NB4 (cell line): ENCODE results near the gene CRADD.

ENCODE experiments used
- DNase-seq: peaks from one replicate; pipeline ENCODE4 v3.0.0; 2010; ENCODE audit warnings: low read depth
- H3K4me3 ChIP-seq: one replicate; pipeline ENCODE4 v1.5.1; 2011; ENCODE audit warnings: mild to moderate bottlenecking, low read depth, low read length, moderate library complexity
- CTCF ChIP-seq: IDR thresholded peaks from one replicate; pipeline ENCODE4 v1.5.1; 2012; ENCODE audit warnings: low read depth, low read length
- MYC ChIP-seq: IDR thresholded peaks from 2 replicates; pipeline ENCODE4 v1.6.1; 2011; ENCODE audit warnings: low read depth, low read length
- POLR2A ChIP-seq: IDR thresholded peaks from 2 replicates; pipeline ENCODE4 v1.6.1; 2011; ENCODE audit warnings: mild to moderate bottlenecking; ENCODE audit not compliant: insufficient read length; ENCODE audit errors: extremely low read depth
- TF ChIP-seq, protein P1 (sequence below): IDR thresholded peaks from 2 replicates; pipeline ENCODE4 v1.6.1; 2011; ENCODE audit warnings: low read depth, low read length

Gene CRADD

DNA sequence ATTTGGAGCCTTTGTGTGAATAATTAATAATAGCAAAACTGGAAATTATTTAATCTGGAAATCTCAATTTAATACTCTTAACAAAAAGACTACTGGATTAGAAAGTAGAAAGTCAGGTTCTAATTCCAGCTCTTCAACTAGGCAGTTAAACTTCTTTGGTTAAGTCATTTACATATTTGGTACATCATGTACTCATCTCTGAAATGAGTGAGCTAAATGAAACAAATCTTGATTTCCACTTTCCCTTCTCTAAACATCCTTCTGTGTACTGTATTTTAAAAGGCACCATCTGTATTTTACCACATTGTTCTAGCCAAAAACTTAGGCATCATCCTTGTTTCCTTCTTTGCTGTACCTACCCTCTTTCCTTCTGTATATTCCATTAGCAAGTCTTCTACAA lies 26.9 kb downstream of the CRADD start:
- no peak for DNase-seq
- TF ChIP-seq CTCF (no peak), MYC (no peak)
- H3K4me3 ChIP-seq = no peak overlapping the region

DNA sequence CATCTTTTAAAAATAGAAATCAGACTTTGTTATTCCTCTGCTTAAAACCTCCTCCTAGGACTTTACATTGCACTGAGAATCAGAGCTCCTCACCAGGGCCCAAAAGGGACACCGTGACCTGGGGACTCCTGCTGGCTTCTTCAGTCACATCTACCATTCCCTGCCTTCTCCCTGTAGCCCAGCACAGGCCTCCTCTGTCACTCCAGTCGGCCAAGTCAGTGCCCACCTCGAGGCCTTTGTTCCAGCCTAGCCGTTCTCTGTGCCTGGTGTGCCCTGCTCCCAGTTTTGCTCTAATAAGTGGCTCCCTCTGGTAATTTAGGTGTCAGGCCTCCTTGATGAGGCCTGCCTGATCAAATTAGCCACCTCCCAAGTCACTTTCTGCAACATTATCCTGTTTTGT lies 27.4 kb downstream of the CRADD start:
- TF ChIP-seq, protein P1, sequence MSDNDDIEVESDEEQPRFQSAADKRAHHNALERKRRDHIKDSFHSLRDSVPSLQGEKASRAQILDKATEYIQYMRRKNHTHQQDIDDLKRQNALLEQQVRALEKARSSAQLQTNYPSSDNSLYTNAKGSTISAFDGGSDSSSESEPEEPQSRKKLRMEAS = no peak
- TF ChIP-seq CTCF (no peak), POLR2A (no peak), MYC (no peak)
- no peak overlapping the region for H3K4me3 ChIP-seq
- DNase-seq = no peak

- no peak for DNase-seq
- H3K4me3 ChIP-seq = no peak overlapping the region
- TF ChIP-seq POLR2A (no peak), CTCF (no peak), MYC (no peak)
- TF ChIP-seq, protein P1 = no peak
Measured at GRCh38 chr12:93705237-93705636, 28.1 kb downstream of the CRADD start.

DNA sequence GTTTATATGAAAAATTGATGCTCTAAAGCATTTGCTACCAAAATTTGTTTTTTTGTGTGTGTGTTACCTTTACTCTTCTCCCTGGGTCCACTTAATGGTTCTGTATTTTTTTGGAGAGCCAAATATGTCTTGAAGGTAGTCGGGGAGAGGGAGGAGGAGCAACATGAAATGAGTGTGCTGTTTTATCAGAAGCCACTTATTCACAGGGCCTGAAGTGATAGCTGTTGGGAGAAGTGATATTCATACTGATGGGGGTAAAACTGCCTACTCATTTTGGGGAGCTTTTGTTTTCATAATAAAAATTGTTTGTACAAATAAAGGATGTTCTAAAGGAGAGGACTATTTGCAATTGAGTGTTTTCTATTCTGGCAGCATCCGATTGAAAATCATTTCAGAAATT lies 29.2 kb downstream of the CRADD start:
- DNase-seq = no peak
- TF ChIP-seq, protein P1 = no peak
- TF ChIP-seq CTCF (no peak), MYC (no peak), POLR2A (no peak)
- no peak overlapping the region for H3K4me3 ChIP-seq

- H3K4me3 ChIP-seq = no peak overlapping the region
- TF ChIP-seq, protein P1 = no peak
- no peak for TF ChIP-seq CTCF
- TF ChIP-seq POLR2A = no peak
- no peak for TF ChIP-seq MYC
- DNase-seq = no peak
Measured at GRCh38 chr12:93706824-93707223, 29.6 kb downstream of the CRADD start.

DNA sequence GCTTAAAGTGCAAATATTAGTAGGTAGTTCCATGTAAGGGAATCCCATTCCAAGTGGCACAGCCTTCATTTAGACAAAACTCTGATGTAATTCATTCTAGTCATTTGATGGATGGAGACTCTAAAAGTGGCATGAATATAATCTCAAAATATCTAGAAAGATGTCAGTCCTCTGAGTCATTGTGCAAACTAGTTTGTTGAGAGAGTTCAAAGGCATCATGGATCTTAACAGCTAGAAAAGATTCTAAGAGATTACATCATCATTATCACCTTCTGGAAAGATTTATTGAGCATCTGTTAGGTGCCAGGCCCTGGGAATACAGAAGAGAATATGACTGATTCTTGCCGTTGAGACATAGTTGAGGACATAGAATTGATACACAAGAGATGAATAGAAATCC lies 30.7 kb downstream of the CRADD start:
- no peak overlapping the region for H3K4me3 ChIP-seq
- no peak for DNase-seq
- TF ChIP-seq, protein P1 = no peak
- TF ChIP-seq MYC (no peak), POLR2A (no peak), CTCF (no peak)
